CD4-positive, alpha-beta T cell (primary cell): Measurements from ENCODE around the gene DNPH1. TPM values are rescaled to one million over a fixed set of nuclear protein-coding genes. Genes with fewer than 3 reads are reported as not detected.
A peak's percentile ranks its signal among the peaks of the same experiment; 100 is the strongest.

Experiments used
- ATAC-seq: fragments of 200-7000 bp; cut with Tn5 transposase; one replicate; pipeline ENCODE4 v1.10.0; 2022; ENCODE audit warnings: mild to moderate bottlenecking; ENCODE audit not compliant: poor library complexity
- CTCF ChIA-PET: fragments of 350-600 bp; sonication (Branson Sonifier 250); formaldehyde crosslinking; loops from one replicate; lab custom pipeline; 2021; ENCODE audit warnings: antibody characterized with exemption, inconsistent platforms; lab: Charles Lee
- POLR2A ChIA-PET: fragments of 350-600 bp; sonication (Branson Sonifier 250); formaldehyde crosslinking; loops from one replicate; lab custom pipeline; 2021; ENCODE audit warnings: antibody characterized with exemption, inconsistent platforms; lab: Charles Lee
- DNase-seq, 14 experiments: peaks; one replicate each; pipeline ENCODE4 v3.0.0-alpha.2; 2013 to 2020; ENCODE audit warnings: mixed read lengths in 2 of 14
- H3K27ac ChIP-seq, 2 donors: one replicate each; pipeline versions ENCODE4 v1.5.1 to v1.7.0; 2013; ENCODE audit warnings: low read length in 2 of 2, low read depth in 1 of 2, mild to moderate bottlenecking in 1 of 2
- H3K27me3 ChIP-seq, 2 experiments: 1 replicate in 1 of 2; 2 replicates in 1 of 2; pipeline versions ENCODE4 v1.6.1 to v1.7.0; 2013; ENCODE audit warnings: low read length in 2 of 2, control low read depth in 1 of 2, mild to moderate bottlenecking in 1 of 2, moderate library complexity in 1 of 2; ENCODE audit not compliant: insufficient read depth in 2 of 2, control insufficient read depth in 1 of 2
- H3K36me3 ChIP-seq: one replicate; pipeline ENCODE4 v1.6.1; 2013; ENCODE audit warnings: low read length, control low read depth; ENCODE audit not compliant: insufficient read depth
- H3K4me1 ChIP-seq: one replicate; pipeline ENCODE4 v1.6.1; 2013; ENCODE audit warnings: low read length, control low read depth; ENCODE audit not compliant: insufficient read depth
- H3K4me3 ChIP-seq: one replicate; pipeline ENCODE4 v1.5.1; 2013; ENCODE audit warnings: mild to moderate bottlenecking, low read length, moderate library complexity
- H3K9me3 ChIP-seq, 2 experiments: 1 replicate in 1 of 2; 2 replicates in 1 of 2; pipeline versions ENCODE4 v1.6.1 to v1.7.0; 2013; ENCODE audit warnings: low read length in 2 of 2, mild to moderate bottlenecking in 2 of 2, control low read depth in 1 of 2, moderate library complexity in 1 of 2; ENCODE audit not compliant: control insufficient read depth in 1 of 2, insufficient read depth in 1 of 2
- H3K27ac Mint-ChIP-seq: one replicate; pipeline ENCODE4 v1.8.0; 2020; ENCODE audit warnings: mixed read lengths
- H3K27me3 Mint-ChIP-seq: one replicate; pipeline ENCODE4 v1.8.0; 2021; ENCODE audit warnings: mixed read lengths
- H3K36me3 Mint-ChIP-seq: one replicate; pipeline ENCODE4 v1.8.0; 2021; ENCODE audit warnings: low read depth, mixed read lengths
- H3K4me1 Mint-ChIP-seq: one replicate; pipeline ENCODE4 v1.8.0; 2021; ENCODE audit warnings: low read depth, mixed read lengths
- H3K4me3 Mint-ChIP-seq: one replicate; pipeline ENCODE4 v1.8.0; 2020; ENCODE audit warnings: mild to moderate bottlenecking, mixed read lengths
- H3K9me3 Mint-ChIP-seq: one replicate; pipeline ENCODE4 v1.8.0; 2020; ENCODE audit warnings: mixed read lengths
- intact Hi-C, 2 experiments: fragments of 100-400 bp; cut with DNase I in 1 of 2; cut with micrococcal nuclease in 1 of 2; formaldehyde crosslinking; loops; one replicate each; pipeline versions ENCODE4 v1.15.1 to v1.9.0; 2023 to 2025; cut with DNase I, micrococcal nuclease
- total RNA-seq, 174 experiments: library from RNA in 2 of 174; stranded (reverse) in 2 of 174; gene quantifications; one replicate each; pipeline ENCODE4 v1.2.3 and lab custom pipeline; 2021 to 2026
- TF ChIP-seq, protein P1 (sequence below): fragments of 200-600 bp; IDR thresholded peaks from one replicate; pipeline ENCODE4 v1.8.0; 2022; ENCODE audit warnings: antibody characterized with exemption, mild to moderate bottlenecking

DNPH1 gene
- total RNA-seq, 2 experiments from 2014 or later: 27.3 to 30.6 TPM

DNA sequence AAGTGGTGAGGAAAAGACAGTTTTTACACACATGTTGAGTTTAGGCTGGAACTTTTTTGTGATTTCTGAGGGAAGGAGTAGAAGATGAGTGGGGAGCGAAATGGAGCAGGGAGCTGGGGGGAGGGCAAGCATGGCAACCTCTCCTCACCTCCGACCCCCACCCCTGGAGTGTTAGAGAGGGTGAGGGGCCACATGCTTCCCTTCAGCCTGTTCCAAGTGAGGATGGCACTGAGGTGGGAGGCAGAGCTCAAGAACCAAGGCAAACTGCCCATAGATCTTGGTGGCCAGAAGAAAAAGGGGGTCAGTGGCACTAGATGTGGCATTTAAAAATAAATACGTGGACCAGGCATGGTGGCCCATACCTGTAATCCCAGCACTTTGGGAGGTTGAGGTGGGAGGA, 18.8 kb upstream of the DNPH1 start:
- no peak overlapping the region for H3K27ac Mint-ChIP-seq
- no peaks in the 10 kb centered on the region for H3K9me3 ChIP-seq
- POLR2A ChIA-PET: interaction anchor here (0.6 kb wide), 1 partner anchor 19 kb away, joined by 3 read pairs; the partner anchor contains the start of gene DNPH1
- no peak overlapping the region for H3K4me3 ChIP-seq
- no peak overlapping the region for H3K27ac ChIP-seq
- peaks cover 27 to 28% of the 10 kb centered on the region in 2 experiments for H3K27me3 ChIP-seq
- H3K9me3 Mint-ChIP-seq: no peaks in the 10 kb centered on the region
- no peak overlapping the region for H3K4me3 Mint-ChIP-seq
- peaks cover 22% of the 10 kb centered on the region for H3K4me1 Mint-ChIP-seq
- H3K36me3 ChIP-seq: no peaks in the 10 kb centered on the region
- H3K36me3 Mint-ChIP-seq: peaks cover 3% of the 10 kb centered on the region
- TF ChIP-seq, protein P1, sequence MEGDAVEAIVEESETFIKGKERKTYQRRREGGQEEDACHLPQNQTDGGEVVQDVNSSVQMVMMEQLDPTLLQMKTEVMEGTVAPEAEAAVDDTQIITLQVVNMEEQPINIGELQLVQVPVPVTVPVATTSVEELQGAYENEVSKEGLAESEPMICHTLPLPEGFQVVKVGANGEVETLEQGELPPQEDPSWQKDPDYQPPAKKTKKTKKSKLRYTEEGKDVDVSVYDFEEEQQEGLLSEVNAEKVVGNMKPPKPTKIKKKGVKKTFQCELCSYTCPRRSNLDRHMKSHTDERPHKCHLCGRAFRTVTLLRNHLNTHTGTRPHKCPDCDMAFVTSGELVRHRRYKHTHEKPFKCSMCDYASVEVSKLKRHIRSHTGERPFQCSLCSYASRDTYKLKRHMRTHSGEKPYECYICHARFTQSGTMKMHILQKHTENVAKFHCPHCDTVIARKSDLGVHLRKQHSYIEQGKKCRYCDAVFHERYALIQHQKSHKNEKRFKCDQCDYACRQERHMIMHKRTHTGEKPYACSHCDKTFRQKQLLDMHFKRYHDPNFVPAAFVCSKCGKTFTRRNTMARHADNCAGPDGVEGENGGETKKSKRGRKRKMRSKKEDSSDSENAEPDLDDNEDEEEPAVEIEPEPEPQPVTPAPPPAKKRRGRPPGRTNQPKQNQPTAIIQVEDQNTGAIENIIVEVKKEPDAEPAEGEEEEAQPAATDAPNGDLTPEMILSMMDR: no peak
- intact Hi-C loops: loop anchor here (5.0 to 10.0 kb wide), 5 partner anchors 76 to 1513 kb away; partner anchors contain the start of genes GTPBP2 (in 1 of the 2), SRF (in 1 of the 2), TFEB (in 1 of the 2) and TJAP1 (in 1 of the 2)
- CTCF ChIA-PET: interaction anchor here (1.3 kb wide), 1 partner anchor 15 kb away, joined by 4 read pairs; no protein-coding TSS in a partner anchor
- DNase-seq (no peak), ATAC-seq (no peak)
- H3K27me3 Mint-ChIP-seq: peaks cover 21% of the 10 kb centered on the region
- H3K4me1 ChIP-seq: peaks cover 26% of the 10 kb centered on the region

DNA sequence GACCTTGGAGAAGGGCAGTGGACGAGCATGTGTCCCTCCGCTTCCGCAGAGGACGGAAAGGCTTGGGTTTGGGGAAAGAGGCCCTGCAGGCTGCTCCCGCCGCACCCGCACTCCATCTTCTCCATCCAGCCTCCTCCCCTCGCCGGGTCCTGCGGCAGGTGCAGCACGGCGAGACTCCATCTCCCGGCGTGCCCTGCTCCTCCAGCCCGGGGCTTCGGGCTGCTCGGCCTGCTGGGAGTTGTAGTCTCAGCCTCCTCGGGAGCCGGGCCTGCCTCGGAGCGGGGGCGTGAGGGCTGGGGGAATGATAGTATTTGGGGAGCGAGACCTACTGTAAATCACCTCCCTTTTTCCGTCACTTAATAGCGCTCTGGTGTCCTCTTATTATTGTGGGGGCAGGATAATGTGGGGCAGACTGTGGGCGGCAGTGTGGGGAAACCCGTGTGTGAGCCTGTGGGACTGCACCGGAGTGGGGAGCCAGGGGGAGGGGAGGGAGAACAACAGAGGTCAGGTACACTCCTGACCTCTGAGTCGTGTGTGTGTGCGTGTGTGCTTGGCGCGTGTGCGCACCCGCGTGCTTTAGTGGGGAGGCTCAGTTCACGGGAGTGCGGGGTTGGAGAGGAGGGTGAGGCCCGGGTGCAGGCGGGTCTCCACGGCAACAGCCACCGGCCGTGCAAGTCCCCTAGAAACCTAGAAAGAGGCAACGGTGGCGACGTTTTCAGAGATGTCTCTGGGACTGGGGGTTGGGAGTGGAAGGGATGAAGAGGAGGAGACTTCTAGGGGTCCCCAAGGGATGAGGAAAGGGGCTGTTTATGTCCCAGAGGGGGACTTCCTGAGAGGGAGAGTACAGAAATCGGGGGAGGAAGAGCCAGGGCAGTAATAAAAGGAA, 18.1 kb upstream of the DNPH1 start:
- Mint-ChIP-seq H3K27ac (peak overlapping the region; percentile 70), H3K36me3 (peaks cover 3% of the 10 kb centered on the region), H3K9me3 (no peaks in the 10 kb centered on the region), H3K4me1 (peaks cover 22% of the 10 kb centered on the region), H3K27me3 (peaks cover 15% of the 10 kb centered on the region), H3K4me3 (no peak overlapping the region)
- peaks cover 34 to 35% of the 10 kb centered on the region in 2 experiments for H3K27me3 ChIP-seq
- ChIA-PET CTCF (interaction anchor here (1.1 to 1.8 kb wide), 2 partner anchors 18 to 76 kb away, joined by 3 to 18 read pairs; partner anchors contain the start of genes DNPH1 and SRF), POLR2A (interaction anchor here (0.5 to 1.2 kb wide), 10 partner anchors 18 to 269 kb away, joined by 3 to 8 read pairs (median 4); partner anchors contain the start of genes DNPH1, PPP2R5D and ZNF318)
- peak overlapping the region; percentile 58 for H3K4me3 ChIP-seq
- ATAC-seq (peak; percentile 97), DNase-seq (peak; percentile 65 to 89 (median 76))
- intact Hi-C loops: loop anchor here (5.0 to 10.0 kb wide), 5 partner anchors 75 to 1513 kb away; partner anchors contain the start of genes GTPBP2 (in 1 of the 2), SRF (in 1 of the 2), TFEB (in 1 of the 2) and TJAP1 (in 1 of the 2)
- H3K9me3 ChIP-seq: no peaks in the 10 kb centered on the region
- H3K36me3 ChIP-seq: no peaks in the 10 kb centered on the region
- peaks cover 26% of the 10 kb centered on the region for H3K4me1 ChIP-seq
- TF ChIP-seq, protein P1: no peak
- peak overlapping the region; percentile 24 to 42 for H3K27ac ChIP-seq
